Measurements from ENCODE around the gene RBM44.
A peak's percentile ranks its signal among the peaks of the same experiment; 100 is the strongest.
"Not testable (repeated sequence)": the region's sequence is repeated elsewhere in the genome, so short reads cannot be mapped to it uniquely, and the experiment has no call there.

RBM44 gene

GRCh38 chr2:237779521-237779920, 19.1 kb upstream of the RBM44 start:
- ChIA-PET CTCF (interaction anchor here (1.2 kb wide), 2 partner anchors 13 to 487 kb away, joined by 3 read pairs; no protein-coding TSS in a partner anchor), POLR2A (no interaction called here)
- H3K27me3 ChIP-seq (replicated peaks in 2 of 5; ENCODE audit: control insufficient read depth in 4 of 5, insufficient read depth in 5 of 5, low read length in 4 of 5) = no peaks in the 10 kb centered on the region
- no peak overlapping the region for H3K4me3 ChIP-seq (ENCODE audit: control insufficient read depth in 1 of 7, extremely low read depth in 1 of 7, insufficient read depth in 4 of 7, low read depth in 2 of 7, low read length in 6 of 7)
- H3K36me3 ChIP-seq (ENCODE audit: control insufficient read depth in 4 of 4, insufficient read depth in 4 of 4, low read length in 3 of 4) = peaks cover 28 to 75% (median 54%) of the 10 kb centered on the region in 4 experiments
- WGBS (ENCODE audit: insufficient coverage) = 100% methylated on average over 8 of the region's 14 CpGs
- no peak overlapping the region for H3K27ac ChIP-seq (ENCODE audit: insufficient read depth in 1 of 2, low read depth in 1 of 2, low read length in 2 of 2, poor library complexity in 1 of 2, severe bottlenecking in 2 of 2)
- peaks cover 0 to 9% (median 0%) of the 10 kb centered on the region in 5 experiments for H3K9me3 ChIP-seq (ENCODE audit: control extremely low read depth in 1 of 5, control insufficient read depth in 4 of 5, insufficient read depth in 2 of 5, low read depth in 1 of 5, low read length in 4 of 5)
- H3K4me1 ChIP-seq (ENCODE audit: control extremely low read depth in 1 of 4, control insufficient read depth in 4 of 4, insufficient read depth in 4 of 4, low read length in 3 of 4) = no peaks in the 10 kb centered on the region
- DNase-seq = no peak

- 94% methylated on average over 5 of the region's 7 CpGs for WGBS (ENCODE audit: insufficient coverage)
- no peak for DNase-seq
- ChIA-PET CTCF (no interaction called here), POLR2A (interaction anchor here (0.7 kb wide), 1 partner anchor 205 kb away, joined by 3 read pairs; no protein-coding TSS in a partner anchor)
- H3K36me3 ChIP-seq (ENCODE audit: control insufficient read depth in 4 of 4, insufficient read depth in 4 of 4, low read length in 3 of 4) = peaks cover 20 to 69% (median 44%) of the 10 kb centered on the region in 4 experiments
- no peak overlapping the region for H3K27ac ChIP-seq (ENCODE audit: insufficient read depth in 1 of 2, low read depth in 1 of 2, low read length in 2 of 2, poor library complexity in 1 of 2, severe bottlenecking in 2 of 2)
- H3K4me3 ChIP-seq (ENCODE audit: control insufficient read depth in 1 of 7, extremely low read depth in 1 of 7, insufficient read depth in 4 of 7, low read depth in 2 of 7, low read length in 6 of 7) = no peak overlapping the region
- no peaks in the 10 kb centered on the region for H3K4me1 ChIP-seq (ENCODE audit: control extremely low read depth in 1 of 4, control insufficient read depth in 4 of 4, insufficient read depth in 4 of 4, low read length in 3 of 4)
- H3K27me3 ChIP-seq (replicated peaks in 2 of 5; ENCODE audit: control insufficient read depth in 4 of 5, insufficient read depth in 5 of 5, low read length in 4 of 5) = no peaks in the 10 kb centered on the region
- H3K9me3 ChIP-seq (ENCODE audit: control extremely low read depth in 1 of 5, control insufficient read depth in 4 of 5, insufficient read depth in 2 of 5, low read depth in 1 of 5, low read length in 4 of 5) = peaks cover 3 to 18% (median 10%) of the 10 kb centered on the region in 5 experiments
These were observed 16.4 kb upstream of the RBM44 start for GRCh38 chr2:237782181-237782580.

GRCh38 chr2:237783678-237784077, 14.9 kb upstream of the RBM44 start:
- CTCF ChIA-PET; H3K27ac ChIP-seq (ENCODE audit: insufficient read depth in 1 of 2, low read depth in 1 of 2, low read length in 2 of 2, poor library complexity in 1 of 2, severe bottlenecking in 2 of 2): not testable (repeated sequence)
- peaks cover 14 to 58% (median 35%) of the 10 kb centered on the region in 4 experiments for H3K36me3 ChIP-seq (ENCODE audit: control insufficient read depth in 4 of 4, insufficient read depth in 4 of 4, low read length in 3 of 4)

GRCh38 chr2:237786936-237787335, 11.6 kb upstream of the RBM44 start:
- H3K4me1 ChIP-seq (ENCODE audit: control extremely low read depth in 1 of 4, control insufficient read depth in 4 of 4, insufficient read depth in 4 of 4, low read length in 3 of 4) = no peaks in the 10 kb centered on the region
- 100% methylated on average over 1 of the region's 4 CpGs for WGBS (ENCODE audit: insufficient coverage)
- DNase-seq = peak; percentile 11 to 33 (median 20)
- CTCF ChIA-PET = no interaction called here
- peaks cover 3 to 19% (median 13%) of the 10 kb centered on the region in 5 experiments for H3K9me3 ChIP-seq (ENCODE audit: control extremely low read depth in 1 of 5, control insufficient read depth in 4 of 5, insufficient read depth in 2 of 5, low read depth in 1 of 5, low read length in 4 of 5)
- POLR2A ChIA-PET = no interaction called here
- peaks cover 7 to 28% (median 12%) of the 10 kb centered on the region in 4 experiments for H3K36me3 ChIP-seq (ENCODE audit: control insufficient read depth in 4 of 4, insufficient read depth in 4 of 4, low read length in 3 of 4)
- no peaks in the 10 kb centered on the region for H3K27me3 ChIP-seq (replicated peaks in 2 of 5; ENCODE audit: control insufficient read depth in 4 of 5, insufficient read depth in 5 of 5, low read length in 4 of 5)
- H3K4me3 ChIP-seq (ENCODE audit: control insufficient read depth in 1 of 7, extremely low read depth in 1 of 7, insufficient read depth in 4 of 7, low read depth in 2 of 7, low read length in 6 of 7) = no peak overlapping the region
- no peak overlapping the region for H3K27ac ChIP-seq (ENCODE audit: insufficient read depth in 1 of 2, low read depth in 1 of 2, low read length in 2 of 2, poor library complexity in 1 of 2, severe bottlenecking in 2 of 2)

More at GRCh38 chr2:237783678-237784077, 14.9 kb upstream of the RBM44 start:
- H3K27me3 ChIP-seq (replicated peaks in 2 of 5; ENCODE audit: control insufficient read depth in 4 of 5, insufficient read depth in 5 of 5, low read length in 4 of 5); H3K4me1 ChIP-seq (ENCODE audit: control extremely low read depth in 1 of 4, control insufficient read depth in 4 of 4, insufficient read depth in 4 of 4, low read length in 3 of 4); POLR2A ChIA-PET; H3K4me3 ChIP-seq (ENCODE audit: control insufficient read depth in 1 of 7, extremely low read depth in 1 of 7, insufficient read depth in 4 of 7, low read depth in 2 of 7, low read length in 6 of 7); DNase-seq: not testable (repeated sequence)
- WGBS (ENCODE audit: insufficient coverage) = 100% methylated on average over 1 of the region's 5 CpGs
- peaks cover 3 to 19% (median 13%) of the 10 kb centered on the region in 5 experiments for H3K9me3 ChIP-seq (ENCODE audit: control extremely low read depth in 1 of 5, control insufficient read depth in 4 of 5, insufficient read depth in 2 of 5, low read depth in 1 of 5, low read length in 4 of 5)

- WGBS (ENCODE audit: insufficient coverage) = 89% methylated on average over 4 of the region's 4 CpGs
- Histone ChIP-seq H3K27ac (ENCODE audit: insufficient read depth in 1 of 2, low read depth in 1 of 2, low read length in 2 of 2, poor library complexity in 1 of 2, severe bottlenecking in 2 of 2) (no peak overlapping the region), H3K4me3 (ENCODE audit: control insufficient read depth in 1 of 7, extremely low read depth in 1 of 7, insufficient read depth in 4 of 7, low read depth in 2 of 7, low read length in 6 of 7) (no peak overlapping the region), H3K4me1 (ENCODE audit: control extremely low read depth in 1 of 4, control insufficient read depth in 4 of 4, insufficient read depth in 4 of 4, low read length in 3 of 4) (no peaks in the 10 kb centered on the region), H3K9me3 (ENCODE audit: control extremely low read depth in 1 of 5, control insufficient read depth in 4 of 5, insufficient read depth in 2 of 5, low read depth in 1 of 5, low read length in 4 of 5) (peaks cover 3 to 13% (median 8%) of the 10 kb centered on the region in 5 experiments), H3K27me3 (replicated peaks in 2 of 5; ENCODE audit: control insufficient read depth in 4 of 5, insufficient read depth in 5 of 5, low read length in 4 of 5) (no peaks in the 10 kb centered on the region), H3K36me3 (ENCODE audit: control insufficient read depth in 4 of 4, insufficient read depth in 4 of 4, low read length in 3 of 4) (peaks cover 0 to 12% (median 4%) of the 10 kb centered on the region in 4 experiments)
- peak in 2 of 3 donors; percentile 8 to 11 for DNase-seq
- ChIA-PET POLR2A (no interaction called here), CTCF (interaction anchor here (1.3 kb wide), 1 partner anchor 14 kb away, joined by 3 read pairs; no protein-coding TSS in a partner anchor)
These were observed 8.2 kb upstream of the RBM44 start for GRCh38 chr2:237790353-237790752.

GRCh38 chr2:237791977-237792727, 6.4 kb upstream of the RBM44 start:
- H3K27ac ChIP-seq (ENCODE audit: insufficient read depth in 1 of 2, low read depth in 1 of 2, low read length in 2 of 2, poor library complexity in 1 of 2, severe bottlenecking in 2 of 2) = no peak overlapping the region
- peaks cover 0 to 2% (median 1%) of the 10 kb centered on the region in 4 experiments for H3K36me3 ChIP-seq (ENCODE audit: control insufficient read depth in 4 of 4, insufficient read depth in 4 of 4, low read length in 3 of 4)
- no peaks in the 10 kb centered on the region for H3K4me1 ChIP-seq (ENCODE audit: control extremely low read depth in 1 of 4, control insufficient read depth in 4 of 4, insufficient read depth in 4 of 4, low read length in 3 of 4)
- DNase-seq = no peak
- H3K9me3 ChIP-seq (ENCODE audit: control extremely low read depth in 1 of 5, control insufficient read depth in 4 of 5, insufficient read depth in 2 of 5, low read depth in 1 of 5, low read length in 4 of 5) = peaks cover 0 to 3% (median 1%) of the 10 kb centered on the region in 5 experiments
- H3K4me3 ChIP-seq (ENCODE audit: control insufficient read depth in 1 of 7, extremely low read depth in 1 of 7, insufficient read depth in 4 of 7, low read depth in 2 of 7, low read length in 6 of 7) = no peak overlapping the region
- no peaks in the 10 kb centered on the region for H3K27me3 ChIP-seq (replicated peaks in 2 of 5; ENCODE audit: control insufficient read depth in 4 of 5, insufficient read depth in 5 of 5, low read length in 4 of 5)
- ChIA-PET CTCF (interaction anchor here (0.6 kb wide), 1 partner anchor 613 kb away, joined by 3 read pairs; no protein-coding TSS in a partner anchor), POLR2A (no interaction called here)
- 100% methylated on average over 3 of the region's 6 CpGs for WGBS (ENCODE audit: insufficient coverage)

GRCh38 chr2:237797253-237797652, 1.3 kb upstream of the RBM44 start:
- Histone ChIP-seq H3K27ac (ENCODE audit: insufficient read depth in 1 of 2, low read depth in 1 of 2, low read length in 2 of 2, poor library complexity in 1 of 2, severe bottlenecking in 2 of 2) (no peak overlapping the region), H3K4me1 (ENCODE audit: control extremely low read depth in 1 of 4, control insufficient read depth in 4 of 4, insufficient read depth in 4 of 4, low read length in 3 of 4) (no peaks in the 10 kb centered on the region), H3K36me3 (ENCODE audit: control insufficient read depth in 4 of 4, insufficient read depth in 4 of 4, low read length in 3 of 4) (no peaks in the 10 kb centered on the region), H3K4me3 (ENCODE audit: control insufficient read depth in 1 of 7, extremely low read depth in 1 of 7, insufficient read depth in 4 of 7, low read depth in 2 of 7, low read length in 6 of 7) (no peak overlapping the region), H3K27me3 (replicated peaks in 2 of 5; ENCODE audit: control insufficient read depth in 4 of 5, insufficient read depth in 5 of 5, low read length in 4 of 5) (no peaks in the 10 kb centered on the region), H3K9me3 (ENCODE audit: control extremely low read depth in 1 of 5, control insufficient read depth in 4 of 5, insufficient read depth in 2 of 5, low read depth in 1 of 5, low read length in 4 of 5) (peaks cover 0 to 14% (median 12%) of the 10 kb centered on the region in 5 experiments)
- ChIA-PET POLR2A (no interaction called here), CTCF (interaction anchor here (1.2 kb wide), 1 partner anchor 21 kb away, joined by 3 read pairs; no protein-coding TSS in a partner anchor)
- no peak for DNase-seq
- WGBS (ENCODE audit: insufficient coverage) = no CpG with 5 or more reads among the region's 3 CpGs
